Calu3 (cell line): ENCODE results near the gene ADAMTS17. TPM values are rescaled to one million over a fixed set of nuclear protein-coding genes. Genes with fewer than 3 reads are reported as not detected.

ENCODE experiments used
- BruUV-seq: library from RNA; stranded (reverse); fragments of 400-500 nt; replicated peaks from 2 replicates; lab custom pipeline; 2021; lab: Mats Ljungman, UMichigan
- CTCF ChIA-PET: fragments of 300-600 bp; sonication (Branson Sonifier 250); formaldehyde crosslinking; loops from one replicate; lab custom pipeline; 2022; ENCODE audit warnings: antibody characterized with exemption; lab: Charles Lee
- DNase-seq: peaks from one replicate; pipeline ENCODE4 v3.0.0; 2022
- H3K27ac Mint-ChIP-seq: one replicate; pipeline ENCODE4 v1.8.0; 2022; ENCODE audit warnings: mixed read lengths; ENCODE audit not compliant: unreplicated experiment
- H3K27me3 Mint-ChIP-seq: one replicate; pipeline ENCODE4 v1.8.0; 2022; ENCODE audit warnings: mixed read lengths; ENCODE audit not compliant: unreplicated experiment
- H3K36me3 Mint-ChIP-seq: one replicate; pipeline ENCODE4 v1.8.0; 2022; ENCODE audit warnings: mild to moderate bottlenecking, moderate library complexity, mixed read lengths; ENCODE audit not compliant: insufficient read depth, unreplicated experiment
- H3K4me1 Mint-ChIP-seq: one replicate; pipeline ENCODE4 v1.8.0; 2022; ENCODE audit warnings: mild to moderate bottlenecking, low read depth, mixed read lengths; ENCODE audit not compliant: unreplicated experiment
- H3K4me3 Mint-ChIP-seq: one replicate; pipeline ENCODE4 v1.8.0; 2022; ENCODE audit warnings: mild to moderate bottlenecking, low read depth, moderate library complexity, mixed read lengths; ENCODE audit not compliant: unreplicated experiment
- H3K9me3 Mint-ChIP-seq: one replicate; pipeline ENCODE4 v1.8.0; 2022; ENCODE audit warnings: low read depth, mixed read lengths; ENCODE audit not compliant: unreplicated experiment
- intact Hi-C: fragments of 100-400 bp; cut with micrococcal nuclease; formaldehyde crosslinking; loops from one replicate; pipeline ENCODE4 v1.10.0; 2022; ENCODE audit not compliant: unreplicated experiment
- total RNA-seq: library from RNA; stranded (reverse); gene quantifications from 2 replicates; pipeline ENCODE4 v1.2.3, GENCODE V29; 2022
- TF ChIP-seq, protein P1 (sequence below): fragments of 200-600 bp; IDR thresholded peaks from one replicate; pipeline ENCODE4 v1.8.0; 2022; ENCODE audit warnings: antibody characterized with exemption; ENCODE audit not compliant: unreplicated experiment

Gene ADAMTS17
- total RNA-seq, 1 experiment from 2014 or later = 3.5 TPM

DNA sequence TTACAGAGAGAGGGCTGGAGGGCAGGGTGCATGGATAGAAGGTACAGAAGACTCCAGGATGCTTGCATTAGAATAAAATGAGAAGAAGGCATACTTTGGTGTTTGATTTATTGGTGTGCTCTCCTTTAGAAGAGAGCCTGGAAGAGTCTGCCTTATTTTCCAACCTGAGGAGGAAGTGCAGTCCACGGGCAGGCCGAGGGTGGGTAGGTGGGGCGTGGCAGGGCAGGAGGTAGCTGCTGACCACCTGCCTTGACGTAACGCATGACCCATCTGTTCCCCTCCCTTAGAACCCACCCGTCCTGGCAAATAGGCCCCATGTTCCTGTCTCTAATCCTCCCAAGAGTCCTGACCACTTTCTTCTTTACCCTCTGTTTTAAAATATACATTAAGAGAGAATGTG is 386.2 kb downstream of the ADAMTS17 start:
- Mint-ChIP-seq H3K27me3 (no peaks in the 10 kb centered on the region), H3K9me3 (peaks cover 17% of the 10 kb centered on the region), H3K4me3 (no peak overlapping the region), H3K4me1 (no peaks in the 10 kb centered on the region), H3K36me3 (no peaks in the 10 kb centered on the region), H3K27ac (no peak overlapping the region)
- CTCF ChIA-PET = no interaction called here
- no peak for DNase-seq
- no TSS peak for BruUV-seq
- intact Hi-C loops = no loop called here
- TF ChIP-seq, protein P1, sequence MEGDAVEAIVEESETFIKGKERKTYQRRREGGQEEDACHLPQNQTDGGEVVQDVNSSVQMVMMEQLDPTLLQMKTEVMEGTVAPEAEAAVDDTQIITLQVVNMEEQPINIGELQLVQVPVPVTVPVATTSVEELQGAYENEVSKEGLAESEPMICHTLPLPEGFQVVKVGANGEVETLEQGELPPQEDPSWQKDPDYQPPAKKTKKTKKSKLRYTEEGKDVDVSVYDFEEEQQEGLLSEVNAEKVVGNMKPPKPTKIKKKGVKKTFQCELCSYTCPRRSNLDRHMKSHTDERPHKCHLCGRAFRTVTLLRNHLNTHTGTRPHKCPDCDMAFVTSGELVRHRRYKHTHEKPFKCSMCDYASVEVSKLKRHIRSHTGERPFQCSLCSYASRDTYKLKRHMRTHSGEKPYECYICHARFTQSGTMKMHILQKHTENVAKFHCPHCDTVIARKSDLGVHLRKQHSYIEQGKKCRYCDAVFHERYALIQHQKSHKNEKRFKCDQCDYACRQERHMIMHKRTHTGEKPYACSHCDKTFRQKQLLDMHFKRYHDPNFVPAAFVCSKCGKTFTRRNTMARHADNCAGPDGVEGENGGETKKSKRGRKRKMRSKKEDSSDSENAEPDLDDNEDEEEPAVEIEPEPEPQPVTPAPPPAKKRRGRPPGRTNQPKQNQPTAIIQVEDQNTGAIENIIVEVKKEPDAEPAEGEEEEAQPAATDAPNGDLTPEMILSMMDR = no peak

DNA sequence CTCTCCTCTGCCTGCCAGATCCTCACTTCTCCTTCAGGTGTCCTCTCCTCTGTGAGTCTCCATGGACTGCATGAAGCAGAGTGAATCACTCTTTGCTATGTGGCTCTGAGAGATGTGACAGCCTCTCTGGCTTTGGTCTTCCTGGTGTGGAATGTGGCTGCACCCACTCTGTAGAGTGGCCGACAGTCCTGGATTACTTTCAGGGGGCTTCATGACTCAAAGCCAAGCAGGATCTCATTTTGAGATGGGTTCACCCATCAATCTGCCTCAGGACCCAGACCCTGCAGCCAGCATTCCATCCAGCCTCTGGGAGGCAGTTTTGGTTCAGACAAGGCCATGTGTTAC is 386.6 kb downstream of the ADAMTS17 start:
- Mint-ChIP-seq H3K27me3 (no peaks in the 10 kb centered on the region), H3K36me3 (no peaks in the 10 kb centered on the region), H3K4me3 (no peak overlapping the region), H3K27ac (no peak overlapping the region), H3K4me1 (no peaks in the 10 kb centered on the region), H3K9me3 (peaks cover 19% of the 10 kb centered on the region)
- no TSS peak for BruUV-seq
- no peak for DNase-seq
- CTCF ChIA-PET = no interaction called here
- TF ChIP-seq, protein P1 = no peak
- intact Hi-C loops = no loop called here

DNA sequence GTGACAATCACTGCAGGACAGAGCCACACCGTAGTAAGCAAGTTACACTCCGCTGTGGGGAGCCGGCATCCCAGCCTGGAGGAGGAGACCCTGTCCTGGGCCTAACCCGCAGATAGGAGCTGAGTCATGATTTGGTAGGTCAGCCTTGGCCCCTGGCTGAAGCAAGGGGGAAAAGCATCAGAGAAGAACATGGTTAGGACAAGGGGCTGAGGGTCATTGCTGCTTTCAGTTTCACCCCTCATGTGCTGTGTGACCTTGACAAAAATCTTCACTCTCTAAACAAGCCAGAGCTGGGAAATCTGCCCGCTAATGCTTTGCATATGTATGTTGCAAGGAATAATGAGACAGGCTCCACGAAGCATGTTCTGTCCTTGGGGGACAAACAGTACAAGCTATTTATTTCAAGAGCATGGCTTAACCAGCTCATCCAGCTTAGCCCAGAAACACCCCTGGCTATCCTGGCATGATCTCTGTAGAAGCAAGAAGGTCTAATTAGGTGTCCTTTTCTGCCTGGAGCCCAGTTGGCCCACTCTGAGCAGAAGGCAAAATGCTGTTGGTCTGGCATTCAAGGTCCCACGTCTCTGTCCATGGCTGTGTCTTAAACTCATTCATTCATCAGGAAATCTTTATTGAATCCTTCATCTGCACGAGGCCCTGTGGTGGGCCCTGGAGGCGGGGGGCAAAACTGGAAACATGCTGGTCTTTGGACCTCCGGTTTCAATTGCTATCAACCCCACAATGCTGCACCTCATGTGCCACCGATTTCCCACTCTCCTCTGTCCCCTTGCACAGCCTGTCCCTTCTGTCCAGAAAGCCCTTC is 387.2 kb downstream of the ADAMTS17 start:
- no peak for DNase-seq
- Mint-ChIP-seq H3K27ac (no peak overlapping the region), H3K9me3 (peaks cover 21% of the 10 kb centered on the region), H3K27me3 (no peaks in the 10 kb centered on the region), H3K4me1 (no peaks in the 10 kb centered on the region), H3K4me3 (no peak overlapping the region), H3K36me3 (no peaks in the 10 kb centered on the region)
- no TSS peak for BruUV-seq
- intact Hi-C loops = no loop called here
- CTCF ChIA-PET = no interaction called here
- TF ChIP-seq, protein P1 = no peak

DNA sequence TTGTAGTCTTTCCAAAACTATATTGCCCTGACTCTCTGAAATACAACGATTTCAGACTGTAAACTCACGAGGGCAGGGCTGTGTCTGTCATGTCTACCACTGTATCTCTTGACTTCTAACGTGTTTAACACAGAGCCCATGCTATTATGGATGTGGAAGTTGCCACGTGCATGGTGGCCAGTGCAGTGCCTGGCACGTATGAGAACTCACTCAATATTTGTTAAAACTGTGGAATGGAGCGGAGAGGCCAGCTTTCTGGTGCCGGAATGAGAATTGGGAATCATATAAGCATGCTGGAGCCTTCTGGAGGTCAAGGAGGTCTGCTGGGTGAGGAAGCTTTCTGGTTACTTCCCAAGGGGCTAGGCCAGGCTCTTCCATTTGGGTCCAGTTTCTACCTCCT is 387.9 kb downstream of the ADAMTS17 start:
- Mint-ChIP-seq H3K4me1 (no peaks in the 10 kb centered on the region), H3K4me3 (no peak overlapping the region), H3K9me3 (peaks cover 20% of the 10 kb centered on the region), H3K27ac (no peak overlapping the region), H3K27me3 (no peaks in the 10 kb centered on the region), H3K36me3 (no peaks in the 10 kb centered on the region)
- CTCF ChIA-PET = no interaction called here
- BruUV-seq = no TSS peak
- TF ChIP-seq, protein P1 = no peak
- intact Hi-C loops = no loop called here
- DNase-seq = no peak
